ENCODE data around the gene HPDL.

The HPDL gene

GRCh38 chr1:45373573-45373972 is 46.9 kb downstream of the HPDL start:
- Histone ChIP-seq H3K27me3 (replicated peaks) (no peaks in the 10 kb centered on the region), H3K4me3 (ENCODE audit: low read depth, low read length) (no peak overlapping the region), H3K27ac (no peak overlapping the region), H3K36me3 (replicated peaks) (no peaks in the 10 kb centered on the region)
- DNase-seq, result no peak
- TF ChIP-seq, protein P1, sequence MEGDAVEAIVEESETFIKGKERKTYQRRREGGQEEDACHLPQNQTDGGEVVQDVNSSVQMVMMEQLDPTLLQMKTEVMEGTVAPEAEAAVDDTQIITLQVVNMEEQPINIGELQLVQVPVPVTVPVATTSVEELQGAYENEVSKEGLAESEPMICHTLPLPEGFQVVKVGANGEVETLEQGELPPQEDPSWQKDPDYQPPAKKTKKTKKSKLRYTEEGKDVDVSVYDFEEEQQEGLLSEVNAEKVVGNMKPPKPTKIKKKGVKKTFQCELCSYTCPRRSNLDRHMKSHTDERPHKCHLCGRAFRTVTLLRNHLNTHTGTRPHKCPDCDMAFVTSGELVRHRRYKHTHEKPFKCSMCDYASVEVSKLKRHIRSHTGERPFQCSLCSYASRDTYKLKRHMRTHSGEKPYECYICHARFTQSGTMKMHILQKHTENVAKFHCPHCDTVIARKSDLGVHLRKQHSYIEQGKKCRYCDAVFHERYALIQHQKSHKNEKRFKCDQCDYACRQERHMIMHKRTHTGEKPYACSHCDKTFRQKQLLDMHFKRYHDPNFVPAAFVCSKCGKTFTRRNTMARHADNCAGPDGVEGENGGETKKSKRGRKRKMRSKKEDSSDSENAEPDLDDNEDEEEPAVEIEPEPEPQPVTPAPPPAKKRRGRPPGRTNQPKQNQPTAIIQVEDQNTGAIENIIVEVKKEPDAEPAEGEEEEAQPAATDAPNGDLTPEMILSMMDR (IDR thresholded peaks at IDR 0.05; ENCODE audit: low read depth, low read length, missing control alignments), result no peak
- in situ Hi-C loops (cut with HindIII; ENCODE audit: low pct_ligation_motif_present, low sequenced_read_pairs), result no loop called here

- Histone ChIP-seq H3K36me3 (replicated peaks) (no peaks in the 10 kb centered on the region), H3K27ac (no peak overlapping the region), H3K27me3 (replicated peaks) (no peaks in the 10 kb centered on the region), H3K4me3 (ENCODE audit: low read depth, low read length) (no peak overlapping the region)
- DNase-seq, result no peak
- in situ Hi-C loops (cut with HindIII; ENCODE audit: low pct_ligation_motif_present, low sequenced_read_pairs), result no loop called here
- TF ChIP-seq, protein P1 (IDR thresholded peaks at IDR 0.05; ENCODE audit: low read depth, low read length, missing control alignments), result no peak
Measured at GRCh38 chr1:45375104-45376090, 48.7 kb downstream of the HPDL start.

DNA sequence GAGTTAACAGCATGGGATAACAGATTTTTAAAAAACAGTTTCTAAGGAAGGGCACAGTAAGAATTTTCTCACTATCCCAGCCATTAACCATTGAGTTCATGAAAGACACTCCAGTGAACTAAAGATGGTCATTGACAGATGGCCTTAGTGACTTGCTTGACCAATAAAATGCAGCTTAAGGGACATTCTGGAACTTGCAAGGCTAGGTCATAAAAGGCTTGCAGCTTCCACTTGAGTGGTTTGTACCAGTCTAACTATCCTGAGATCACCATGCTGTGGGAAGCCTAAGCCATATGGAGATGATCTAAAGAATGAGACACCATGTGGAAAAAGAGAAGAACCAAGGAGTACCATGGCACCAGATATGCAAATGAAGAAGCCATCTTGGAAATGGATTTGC is 51.5 kb downstream of the HPDL start:
- in situ Hi-C loops (cut with HindIII; ENCODE audit: low pct_ligation_motif_present, low sequenced_read_pairs), result no loop called here
- Histone ChIP-seq H3K4me3 (ENCODE audit: low read depth, low read length) (no peak overlapping the region), H3K27ac (no peak overlapping the region), H3K36me3 (replicated peaks) (no peaks in the 10 kb centered on the region), H3K27me3 (replicated peaks) (no peaks in the 10 kb centered on the region)
- TF ChIP-seq, protein P1 (IDR thresholded peaks at IDR 0.05; ENCODE audit: low read depth, low read length, missing control alignments), result no peak
- DNase-seq, result no peak

Measured in brain microvascular endothelial cell (primary cell).